Right atrium auricular region (tissue), 2 donors: ENCODE data around the gene PCDHGA2. TPM values are rescaled to one million over a fixed set of nuclear protein-coding genes. Genes with fewer than 3 reads are reported as not detected.

ENCODE experiments used
- DNase-seq: peaks from one replicate; pipeline ENCODE4 v3.0.0-alpha.2; 2019; ENCODE audit warnings: low spot score
- H3K27ac ChIP-seq, 2 donors: fragments of 200-600 bp; sonication (generic); 1 replicate in 1 of 2; 2 replicates in 1 of 2; pipeline ENCODE4 v1.5.1; 2016 to 2019
- H3K27me3 ChIP-seq, 2 donors: fragments of 200-600 bp; sonication (generic); one replicate each; pipeline versions ENCODE4 v1.5.1 to v1.6.0; 2017 to 2019
- H3K36me3 ChIP-seq: fragments of 200-600 bp; sonication (generic); one replicate; pipeline ENCODE4 v1.5.1; 2016
- H3K4me1 ChIP-seq, 2 donors: fragments of 200-600 bp; sonication (generic); one replicate each; pipeline versions ENCODE4 v1.5.1 to v1.6.0; 2017 to 2019
- H3K4me3 ChIP-seq, 2 donors: fragments of 200-600 bp; sonication (generic); 1 replicate in 1 of 2; 2 replicates in 1 of 2; pipeline ENCODE4 v1.5.1; 2017 to 2019; ENCODE audit warnings: mild to moderate bottlenecking in 1 of 2, moderate library complexity in 1 of 2
- H3K9me3 ChIP-seq, 2 donors: fragments of 200-600 bp; sonication (generic); one replicate each; pipeline ENCODE4 v1.5.1; 2019
- CTCF ChIP-seq, 2 donors: fragments of 200-600 bp; sonication (generic); IDR thresholded peaks; one replicate each; pipeline ENCODE4 v1.5.1; 2019; ENCODE audit warnings: antibody characterized with exemption in 2 of 2
- total RNA-seq, 2 donors: library from RNA; depleted of rRNA; stranded (reverse); fragments of >200 nt; gene quantifications; one replicate each; pipeline ENCODE4 v1.1.0, GENCODE V29; 2016

PCDHGA2 gene
- total RNA-seq, 2 donors from 2014 or later, result 7.5 to 7.7 TPM

DNA sequence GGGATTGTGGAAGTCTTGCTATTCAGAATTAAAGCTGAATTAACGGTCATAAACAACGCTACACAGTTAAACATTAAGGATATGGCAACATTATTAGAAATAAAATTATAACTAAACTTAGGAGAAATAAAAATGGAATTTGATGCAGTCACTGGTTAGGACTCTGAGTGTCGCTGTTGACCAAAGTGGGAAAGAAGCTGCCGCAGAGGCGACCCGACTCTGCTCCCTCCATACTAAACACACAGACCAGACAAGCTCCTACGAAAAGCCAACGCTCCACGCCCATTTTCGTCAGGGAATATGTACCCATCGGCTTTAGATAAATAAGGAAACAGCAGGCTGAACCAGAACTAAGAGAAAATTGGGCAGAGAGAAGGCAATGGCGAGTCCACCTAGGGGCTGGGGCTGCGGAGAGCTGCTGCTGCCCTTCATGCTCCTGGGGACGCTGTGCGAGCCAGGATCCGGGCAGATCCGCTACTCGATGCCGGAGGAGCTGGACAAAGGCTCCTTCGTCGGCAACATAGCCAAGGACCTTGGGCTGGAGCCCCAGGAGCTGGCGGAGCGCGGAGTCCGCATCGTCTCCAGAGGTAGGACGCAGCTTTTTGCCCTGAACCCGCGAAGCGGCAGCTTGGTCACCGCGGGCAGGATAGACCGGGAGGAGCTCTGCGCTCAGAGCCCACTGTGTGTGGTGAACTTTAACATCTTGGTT is 25.5 kb downstream of the PCDHGA2 start, which contains the start of gene PCDHGA5:
Gene PCDHGA5 (plus strand): TSS at position 211 of the 709 bp plus-strand sequence. CDS start 169 bp downstream, at position 380.
- DNase-seq, result no peak
- no peak within 1 kb of the TSS for H3K27ac ChIP-seq
- H3K9me3 ChIP-seq, result peaks cover 22 to 95% of the 10 kb centered on the region in 2 donors
- TF ChIP-seq CTCF (IDR thresholded peaks at IDR 0.05), result peak in 1 of 2 donors; percentile 15
- peak within 1 kb of the TSS in 1 of 2 donors; percentile 24 for H3K4me3 ChIP-seq
- H3K4me1 ChIP-seq, result no peaks in the 10 kb centered on the region
- H3K27me3 ChIP-seq, result no peaks in the 10 kb centered on the region
- H3K36me3 ChIP-seq, result no peaks in the 10 kb centered on the region

DNA sequence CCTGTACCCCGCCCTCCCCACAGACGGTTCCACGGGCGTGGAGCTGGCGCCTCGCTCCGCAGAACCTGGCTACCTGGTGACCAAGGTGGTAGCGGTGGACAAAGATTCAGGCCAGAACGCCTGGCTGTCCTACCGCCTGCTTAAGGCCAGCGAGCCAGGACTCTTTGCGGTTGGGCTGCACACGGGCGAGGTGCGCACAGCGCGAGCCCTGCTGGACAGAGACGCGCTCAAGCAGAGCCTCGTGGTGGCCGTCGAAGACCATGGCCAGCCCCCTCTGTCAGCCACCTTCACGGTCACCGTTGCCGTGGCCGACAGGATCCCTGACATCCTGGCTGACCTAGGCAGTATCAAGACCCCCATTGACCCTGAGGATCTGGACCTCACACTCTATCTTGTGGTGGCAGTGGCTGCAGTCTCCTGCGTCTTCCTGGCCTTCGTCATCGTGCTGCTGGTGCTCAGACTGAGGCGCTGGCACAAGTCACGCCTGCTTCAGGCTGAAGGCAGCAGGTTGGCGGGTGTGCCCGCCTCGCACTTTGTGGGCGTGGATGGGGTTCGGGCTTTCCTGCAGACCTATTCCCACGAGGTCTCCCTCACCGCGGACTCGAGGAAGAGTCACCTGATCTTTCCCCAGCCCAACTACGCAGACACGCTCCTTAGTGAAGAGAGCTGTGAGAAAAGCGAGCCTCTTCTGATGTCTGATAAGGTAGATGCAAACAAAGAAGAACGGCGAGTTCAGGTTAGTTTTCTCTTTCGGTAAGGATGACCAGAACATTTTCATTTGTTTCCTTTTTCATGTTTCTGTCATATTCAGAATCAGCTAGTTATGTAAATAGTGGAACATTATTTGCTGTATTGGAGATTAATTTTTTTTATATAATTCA is 27.7 kb downstream of the PCDHGA2 start:
- no peak for DNase-seq
- H3K4me3 ChIP-seq, result no peak overlapping the region
- H3K9me3 ChIP-seq, result peaks cover 20 to 95% of the 10 kb centered on the region in 2 donors

DNA sequence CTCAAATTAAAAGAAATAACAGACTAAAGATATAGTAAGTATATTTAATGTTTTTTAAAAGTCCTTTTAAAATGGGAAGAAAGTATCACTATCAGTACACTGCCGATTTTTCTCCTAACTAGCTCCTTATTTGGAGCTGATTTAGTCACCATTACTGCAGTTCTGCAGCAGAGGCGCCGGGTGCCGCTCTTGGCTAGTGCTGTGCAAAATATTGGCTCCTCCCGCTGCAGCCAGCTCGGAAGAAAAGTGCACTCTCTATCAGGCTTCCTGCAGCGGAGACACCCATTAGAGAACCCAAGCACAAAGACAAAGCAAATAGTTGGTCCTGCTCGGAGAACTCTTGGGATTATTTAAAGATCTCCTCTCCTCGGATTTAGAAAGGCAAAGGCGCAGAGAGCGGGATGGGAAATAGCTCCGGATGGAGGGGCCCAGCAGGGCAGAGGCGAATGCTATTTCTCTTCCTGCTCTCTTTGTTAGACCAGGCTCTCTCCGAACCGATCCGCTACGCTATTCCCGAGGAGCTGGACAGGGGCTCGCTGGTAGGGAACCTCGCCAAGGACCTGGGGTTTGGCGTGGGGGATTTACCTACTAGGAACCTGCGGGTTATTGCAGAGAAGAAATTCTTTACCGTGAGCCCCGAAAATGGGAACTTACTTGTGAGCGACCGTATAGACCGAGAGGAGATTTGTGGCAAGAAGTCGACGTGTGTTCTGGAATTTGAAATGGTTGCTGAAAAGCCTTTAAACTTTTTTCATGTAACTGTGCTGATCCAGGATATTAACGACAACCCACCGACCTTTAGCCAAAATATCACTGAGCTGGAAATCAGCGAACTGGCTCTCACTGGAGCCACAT is 31.7 kb downstream of the PCDHGA2 start, which contains the start of gene PCDHGB3:
Gene PCDHGB3 (plus strand): TSS at position 249 of the 855 bp plus-strand sequence. CDS start 153 bp downstream, at position 402.
- no peaks in the 10 kb centered on the region for H3K36me3 ChIP-seq
- peak; percentile 31 to 55 for TF ChIP-seq CTCF (IDR thresholded peaks at IDR 0.05)
- H3K27me3 ChIP-seq, result no peaks in the 10 kb centered on the region
- peaks cover 22 to 95% of the 10 kb centered on the region in 2 donors for H3K9me3 ChIP-seq
- H3K4me3 ChIP-seq, result peak within 1 kb of the TSS; percentile 8 to 31
- DNase-seq, result no peak
- H3K27ac ChIP-seq, result peak within 1 kb of the TSS in 1 of 2 donors; percentile 24
- no peaks in the 10 kb centered on the region for H3K4me1 ChIP-seq

More for the DNA sequence above, 27.7 kb downstream of the PCDHGA2 start:
- TF ChIP-seq CTCF (IDR thresholded peaks at IDR 0.05), result no peak
- Histone ChIP-seq H3K27me3 (no peaks in the 10 kb centered on the region), H3K27ac (no peak overlapping the region), H3K36me3 (no peaks in the 10 kb centered on the region), H3K4me1 (no peaks in the 10 kb centered on the region)

- TF ChIP-seq CTCF (IDR thresholded peaks at IDR 0.05), result no peak
- DNase-seq, result no peak
- H3K9me3 ChIP-seq, result peaks cover 15 to 91% of the 10 kb centered on the region in 2 donors
- H3K4me3 ChIP-seq, result no peak overlapping the region
- no peaks in the 10 kb centered on the region for H3K27me3 ChIP-seq
- no peaks in the 10 kb centered on the region for H3K36me3 ChIP-seq
- no peak overlapping the region for H3K27ac ChIP-seq
- H3K4me1 ChIP-seq, result no peaks in the 10 kb centered on the region
Observed at GRCh38 chr5:141371572-141372475, 33.3 kb downstream of the PCDHGA2 start.
